Ectodermal cell (in vitro differentiated cells): Measurements from ENCODE around the gene ATP23. TPM values are rescaled to one million over a fixed set of nuclear protein-coding genes. Genes with fewer than 3 reads are reported as not detected.

Source experiments
- H3K27ac ChIP-seq: 2 replicates; pipeline ENCODE4 v1.7.0; 2013; ENCODE audit warnings: mild to moderate bottlenecking, low read depth, low read length; ENCODE audit not compliant: insufficient read depth, poor library complexity, severe bottlenecking
- H3K27me3 ChIP-seq: 2 replicates; pipeline ENCODE4 v1.7.0; 2013; ENCODE audit warnings: mild to moderate bottlenecking, low read length; ENCODE audit not compliant: insufficient read depth, control insufficient read depth, poor library complexity, severe bottlenecking
- H3K36me3 ChIP-seq: one replicate; pipeline ENCODE4 v1.7.0; 2013; ENCODE audit warnings: low read length; ENCODE audit not compliant: control insufficient read depth, insufficient read depth
- H3K4me1 ChIP-seq: one replicate; pipeline ENCODE4 v1.7.0; 2013; ENCODE audit warnings: low read length; ENCODE audit not compliant: control insufficient read depth, insufficient read depth
- H3K4me3 ChIP-seq: 2 replicates; pipeline ENCODE4 v1.7.0; 2013; ENCODE audit warnings: low read depth, low read length, control low read depth; ENCODE audit not compliant: insufficient read depth
- H3K9me3 ChIP-seq: 2 replicates; pipeline ENCODE4 v1.7.0; 2013; ENCODE audit warnings: mild to moderate bottlenecking, low read length, moderate library complexity; ENCODE audit not compliant: control insufficient read depth
- WGBS, 2 experiments: methylation state at CpG; one replicate each; pipeline ENCODE4 v1.1.7; 2013; ENCODE audit warnings: missing lambda C conversion rate in 2 of 2; 5-methylcytosine and 5-hydroxymethylcytosine counted together
- polyA plus RNA-seq, 4 experiments: library from polyadenylated mRNA; stranded (reverse); fragments of 50-300 nt; gene quantifications; one replicate each; pipeline ENCODE4 v1.2.3, GENCODE V29; 2013

The ATP23 gene, protein sequence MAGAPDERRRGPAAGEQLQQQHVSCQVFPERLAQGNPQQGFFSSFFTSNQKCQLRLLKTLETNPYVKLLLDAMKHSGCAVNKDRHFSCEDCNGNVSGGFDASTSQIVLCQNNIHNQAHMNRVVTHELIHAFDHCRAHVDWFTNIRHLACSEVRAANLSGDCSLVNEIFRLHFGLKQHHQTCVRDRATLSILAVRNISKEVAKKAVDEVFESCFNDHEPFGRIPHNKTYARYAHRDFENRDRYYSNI
- 3.2 TPM for polyA plus RNA-seq (2013, experiment 1 of 4)
- 1.7 TPM for polyA plus RNA-seq (2013, experiment 2 of 4)
- polyA plus RNA-seq (2013, experiment 3 of 4), result 3.7 TPM
- 4.5 TPM for polyA plus RNA-seq (2013, experiment 4 of 4)

DNA sequence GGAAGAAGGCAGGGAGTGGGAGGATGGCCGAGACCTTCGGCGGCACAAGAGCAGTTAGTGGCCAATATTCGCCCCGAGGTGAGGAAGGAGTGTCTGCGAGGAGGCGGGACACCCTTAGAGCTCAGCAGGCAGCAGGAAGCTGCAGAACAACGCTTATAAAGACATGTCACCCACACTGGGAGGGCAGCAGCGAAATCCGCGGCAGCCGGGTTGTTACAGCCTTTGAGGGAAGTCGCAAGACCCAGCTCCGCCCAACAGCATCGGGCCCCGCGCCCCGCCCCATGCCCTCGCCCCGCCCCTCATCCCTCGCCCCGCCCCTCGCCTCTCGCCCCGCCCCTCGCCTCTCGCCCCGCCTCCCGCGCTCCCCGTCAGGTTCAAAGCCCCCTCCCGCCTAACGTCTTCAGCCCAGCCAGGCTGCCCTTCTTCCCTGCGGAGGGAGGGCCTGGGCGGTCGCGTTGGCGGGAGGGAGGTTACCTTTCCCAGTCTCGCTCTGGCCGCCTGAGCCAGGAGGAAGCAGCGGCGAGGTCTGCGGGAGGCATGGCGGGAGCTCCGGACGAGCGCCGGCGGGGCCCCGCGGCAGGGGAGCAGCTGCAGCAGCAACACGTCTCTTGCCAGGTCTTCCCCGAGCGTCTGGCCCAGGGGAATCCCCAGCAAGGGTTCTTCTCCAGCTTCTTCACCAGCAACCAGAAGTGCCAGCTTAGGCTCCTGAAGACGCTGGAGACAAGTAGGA lies at the start of gene ATP23:
TSS of gene ATP23 (plus strand) at position 403 of the 730 bp plus-strand sequence. CDS start at position 538, 135 bp downstream.
- H3K27me3 ChIP-seq, result peaks cover 47% of the 10 kb centered on the region
- no peaks in the 10 kb centered on the region for H3K4me1 ChIP-seq
- no peak within 1 kb of the TSS for H3K27ac ChIP-seq
- 0 to 1% methylated on average over 47 to 54 of the region's 55 CpGs for WGBS, 2 experiments
- H3K9me3 ChIP-seq, result no peaks in the 10 kb centered on the region
- H3K4me3 ChIP-seq, result peak within 1 kb of the TSS; percentile 66
- no peaks in the 10 kb centered on the region for H3K36me3 ChIP-seq

DNA sequence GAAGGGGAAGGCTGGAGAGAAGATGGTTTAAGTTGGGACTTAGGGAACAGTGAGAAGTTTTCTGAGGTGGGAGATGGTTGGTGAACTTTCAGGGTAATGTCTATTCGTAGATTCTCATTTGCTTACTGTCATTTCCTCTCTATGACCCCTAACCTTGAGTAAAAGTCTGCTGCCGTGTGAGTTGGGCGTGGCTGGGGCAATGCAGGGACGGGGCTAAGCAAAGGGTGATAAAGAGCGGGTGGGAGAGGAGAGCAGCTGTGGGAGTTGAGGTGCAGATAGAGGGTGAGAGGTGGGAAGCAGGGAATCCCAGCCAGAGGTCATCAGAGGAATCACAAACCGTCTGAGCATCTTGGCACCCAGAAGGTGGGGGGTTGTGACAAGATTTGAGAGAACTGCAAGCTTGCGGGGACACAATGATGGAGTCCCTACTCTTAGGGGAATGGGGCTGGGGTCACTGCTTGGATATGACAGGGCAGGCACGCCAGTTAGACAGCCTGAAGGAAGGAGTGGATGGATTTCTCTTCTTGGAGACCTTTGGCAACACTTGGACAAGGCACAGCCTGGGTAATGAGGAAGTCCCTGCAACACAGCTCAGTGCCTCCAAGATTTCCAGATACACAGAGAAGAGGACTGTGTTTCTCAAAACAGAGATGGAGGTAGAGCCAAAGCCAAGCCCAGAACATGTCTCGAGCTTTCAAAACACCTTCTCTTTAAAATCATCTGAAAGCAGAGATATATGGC lies 49.0 kb upstream of the ATP23 start:
- H3K4me3 ChIP-seq, result no peak overlapping the region
- no peaks in the 10 kb centered on the region for H3K36me3 ChIP-seq
- WGBS, 2 experiments, result 86 to 89% methylated on average over 8 to 9 of the region's 9 CpGs
- no peaks in the 10 kb centered on the region for H3K27me3 ChIP-seq
- H3K9me3 ChIP-seq, result no peaks in the 10 kb centered on the region
- peaks cover 50% of the 10 kb centered on the region for H3K4me1 ChIP-seq
- no peak overlapping the region for H3K27ac ChIP-seq

DNA sequence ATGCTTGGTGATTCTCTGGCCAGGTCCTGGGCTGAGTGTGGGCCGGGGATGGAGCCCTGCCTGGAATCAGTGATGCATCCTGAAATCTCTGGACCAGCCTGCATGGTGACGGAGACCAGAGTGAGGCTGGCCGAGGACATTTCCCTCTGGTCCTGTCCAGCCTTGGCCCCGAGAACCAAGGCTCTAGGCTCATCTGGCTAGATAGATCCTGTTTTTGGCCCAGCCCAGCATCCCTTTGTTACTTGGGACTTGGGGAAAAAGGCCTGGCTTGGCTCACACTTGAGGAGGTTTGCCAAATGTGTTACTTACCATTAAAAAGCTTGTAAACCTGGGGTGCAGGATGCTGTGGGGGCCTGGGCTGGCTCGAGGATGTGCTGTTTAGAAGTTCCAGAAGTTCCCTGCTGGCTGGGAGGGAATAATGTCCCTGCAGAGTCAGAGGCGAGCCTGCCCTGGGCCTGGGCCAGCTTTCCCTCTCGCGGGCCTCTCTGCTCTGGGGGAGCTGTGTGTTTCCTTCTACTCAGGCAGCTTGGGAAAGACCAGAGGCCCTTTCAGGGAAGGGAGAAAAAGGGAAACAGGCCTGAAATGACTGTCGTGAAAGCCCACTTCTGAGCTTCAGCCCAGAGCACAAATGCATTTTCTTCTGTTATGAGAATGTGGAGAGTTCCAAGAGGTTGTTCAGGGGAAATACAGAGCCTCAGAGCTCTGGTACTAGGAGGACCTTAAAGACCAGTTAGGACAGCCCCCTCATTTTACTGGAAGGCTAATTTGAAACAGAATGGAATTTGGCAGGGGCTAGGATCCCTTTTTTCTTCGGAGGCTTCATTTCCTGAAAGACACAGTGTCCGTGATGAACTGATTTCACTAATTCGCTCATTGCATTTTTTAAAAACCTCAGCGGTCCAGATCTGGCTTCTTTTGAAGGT lies 47.7 kb upstream of the ATP23 start:
- Histone ChIP-seq H3K4me1 (peaks cover 47% of the 10 kb centered on the region), H3K36me3 (no peaks in the 10 kb centered on the region), H3K9me3 (no peaks in the 10 kb centered on the region), H3K4me3 (no peak overlapping the region), H3K27ac (peak overlapping the region; percentile 62), H3K27me3 (no peaks in the 10 kb centered on the region)
- WGBS, 2 experiments, result 53 to 56% methylated on average over 13 of the region's 13 CpGs

DNA sequence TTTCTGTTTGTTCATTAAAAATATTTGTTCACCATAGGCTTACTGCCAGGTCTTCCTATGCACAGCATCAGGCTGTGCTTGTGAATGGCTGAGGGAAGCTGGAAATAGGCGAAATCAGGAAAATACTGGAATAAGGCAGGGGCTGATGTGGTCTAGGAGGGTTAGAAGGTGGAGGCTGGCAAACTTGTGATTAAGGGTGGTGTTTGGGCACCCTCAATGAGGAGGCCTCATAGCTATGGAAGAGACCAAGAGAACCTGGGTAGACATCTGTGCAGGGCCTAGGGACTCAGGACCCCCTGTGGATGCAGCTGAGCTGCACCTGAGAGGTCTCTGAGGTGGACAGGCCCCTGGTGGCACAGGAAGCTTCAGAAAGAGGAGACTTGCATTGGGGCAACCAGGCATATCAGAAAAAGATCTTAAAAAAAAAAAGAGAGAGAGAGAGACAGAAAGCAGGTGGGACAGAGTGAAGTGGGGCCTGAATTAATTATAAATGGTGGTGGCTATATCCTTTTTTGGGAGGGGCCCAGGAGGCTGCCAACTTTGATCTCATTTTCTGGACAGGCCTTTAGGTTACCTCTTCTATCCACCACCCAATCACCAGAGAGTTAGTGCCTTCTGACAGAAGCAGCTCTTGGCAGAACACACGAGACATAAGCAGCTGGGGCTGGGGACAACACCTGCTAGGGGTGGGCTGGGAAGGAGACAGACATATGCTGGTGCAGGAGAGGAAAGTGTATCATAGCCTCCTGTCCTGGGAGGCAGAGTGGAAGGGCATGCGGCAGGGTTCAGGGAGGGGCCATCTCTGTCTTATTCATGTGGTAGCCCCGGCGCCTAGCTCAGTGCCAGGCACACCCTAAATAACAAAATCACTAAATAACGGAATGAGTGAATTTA lies 46.7 kb upstream of the ATP23 start:
- peaks cover 37% of the 10 kb centered on the region for H3K4me1 ChIP-seq
- no peaks in the 10 kb centered on the region for H3K9me3 ChIP-seq
- no peak overlapping the region for H3K27ac ChIP-seq
- H3K4me3 ChIP-seq, result no peak overlapping the region
- no peaks in the 10 kb centered on the region for H3K27me3 ChIP-seq
- whole genome bisulfite sequencing, 2 experiments, result 93 to 95% methylated on average over 6 of the region's 6 CpGs
- H3K36me3 ChIP-seq, result no peaks in the 10 kb centered on the region

DNA sequence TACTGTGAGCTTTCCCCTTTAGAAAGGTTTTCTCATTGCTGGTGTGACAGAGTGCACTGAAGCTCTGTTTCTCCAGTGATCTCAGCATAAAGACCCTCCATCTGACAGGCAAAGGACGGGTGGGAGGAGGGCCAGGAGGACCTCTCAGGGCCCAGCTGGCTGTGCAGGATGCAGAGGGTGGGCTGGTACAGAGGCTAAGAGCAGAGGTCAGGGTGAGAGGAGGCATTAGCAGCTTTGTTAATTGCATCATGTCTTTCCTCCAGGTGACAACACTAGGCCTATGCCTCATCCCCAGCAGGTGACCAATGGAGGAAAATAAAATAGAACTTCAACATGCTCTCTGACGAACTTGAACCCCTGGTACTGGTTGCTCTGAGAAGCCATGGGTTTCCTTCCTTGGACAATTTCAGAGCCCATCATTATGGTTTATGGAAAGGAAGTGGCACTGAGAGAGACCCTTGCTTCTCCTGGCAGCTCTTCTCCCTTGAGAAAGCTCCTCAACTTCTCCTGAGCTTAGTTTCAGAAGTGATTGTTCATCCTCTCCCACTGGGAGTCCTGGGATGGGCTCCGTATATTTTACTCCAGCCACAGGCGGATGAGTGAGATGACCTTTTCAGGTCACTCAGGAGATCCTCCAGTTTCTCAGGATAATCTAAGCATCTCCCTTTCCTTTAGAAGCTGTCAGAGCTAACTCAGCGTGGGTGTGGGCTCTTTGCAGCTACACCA lies 45.8 kb upstream of the ATP23 start:
- peaks cover 37% of the 10 kb centered on the region for H3K4me1 ChIP-seq

DNA sequence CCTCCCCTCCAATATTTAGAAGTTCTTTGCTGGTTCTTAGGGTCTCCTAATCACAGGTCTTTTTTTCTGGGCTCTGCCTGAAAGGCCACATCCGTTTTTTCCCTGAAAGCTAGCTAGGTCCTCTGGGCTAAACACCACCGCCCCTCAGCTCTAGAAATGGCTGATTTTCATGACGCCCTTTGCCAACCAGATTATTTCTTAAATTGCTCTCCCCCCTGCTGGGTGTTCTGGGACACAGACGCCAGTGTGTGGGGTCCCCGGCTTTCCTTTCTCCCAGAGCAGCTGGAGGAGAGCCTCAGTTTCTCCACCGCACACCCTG lies 45.3 kb upstream of the ATP23 start:
- Histone ChIP-seq H3K27me3 (no peaks in the 10 kb centered on the region), H3K4me3 (peak overlapping the region; percentile 46), H3K27ac (no peak overlapping the region), H3K36me3 (no peaks in the 10 kb centered on the region), H3K9me3 (no peaks in the 10 kb centered on the region), H3K4me1 (peaks cover 37% of the 10 kb centered on the region)
- WGBS, 2 experiments, result 44% methylated on average over 6 of the region's 6 CpGs

More for the DNA sequence above, 45.8 kb upstream of the ATP23 start:
- Histone ChIP-seq H3K27me3 (no peaks in the 10 kb centered on the region), H3K27ac (no peak overlapping the region), H3K36me3 (no peaks in the 10 kb centered on the region), H3K4me3 (peak overlapping the region; percentile 4), H3K9me3 (no peaks in the 10 kb centered on the region)
- 74 to 80% methylated on average over 5 of the region's 5 CpGs for WGBS, 2 experiments

DNA sequence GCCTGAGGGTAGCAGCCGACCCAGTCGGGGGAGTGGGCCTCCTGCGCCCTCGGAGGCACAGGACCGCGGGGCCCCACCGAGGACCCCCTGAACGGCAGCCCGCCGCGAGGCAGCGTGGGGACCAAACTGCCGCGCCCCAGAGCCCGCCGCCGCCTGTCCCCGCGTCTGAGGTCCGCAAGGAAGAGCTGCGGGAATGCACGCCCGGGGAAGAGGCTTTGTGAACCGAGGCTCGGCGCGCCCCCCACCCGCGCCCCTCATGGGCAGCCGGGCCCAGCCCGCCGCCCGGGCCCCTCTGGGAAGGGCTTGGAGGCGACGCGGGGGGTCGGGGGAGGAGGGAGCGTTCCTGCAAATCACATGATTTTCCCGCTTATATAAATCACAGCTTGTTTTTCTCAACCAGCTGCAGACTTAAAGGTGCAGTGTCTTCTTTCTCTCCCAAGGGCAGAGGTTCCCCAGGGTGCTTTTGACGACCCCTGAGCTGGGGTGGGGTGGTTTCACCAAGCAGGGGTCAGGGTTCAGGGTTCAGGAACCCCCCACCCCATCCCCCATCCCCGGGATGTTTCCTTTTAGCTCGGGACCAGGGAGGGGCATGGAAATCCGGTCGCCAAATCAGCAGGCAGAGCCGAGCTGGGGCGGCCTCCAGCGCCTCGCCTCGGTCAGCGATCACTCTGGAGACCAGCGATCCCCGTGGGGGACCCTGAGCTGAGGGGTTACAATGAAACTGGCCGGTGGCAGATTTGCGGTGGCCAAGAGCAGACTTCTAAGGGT lies 44.7 kb upstream of the ATP23 start:
- H3K27ac ChIP-seq, result no peak overlapping the region
- WGBS, 2 experiments, result 3% methylated on average over 53 to 54 of the region's 54 CpGs

DNA sequence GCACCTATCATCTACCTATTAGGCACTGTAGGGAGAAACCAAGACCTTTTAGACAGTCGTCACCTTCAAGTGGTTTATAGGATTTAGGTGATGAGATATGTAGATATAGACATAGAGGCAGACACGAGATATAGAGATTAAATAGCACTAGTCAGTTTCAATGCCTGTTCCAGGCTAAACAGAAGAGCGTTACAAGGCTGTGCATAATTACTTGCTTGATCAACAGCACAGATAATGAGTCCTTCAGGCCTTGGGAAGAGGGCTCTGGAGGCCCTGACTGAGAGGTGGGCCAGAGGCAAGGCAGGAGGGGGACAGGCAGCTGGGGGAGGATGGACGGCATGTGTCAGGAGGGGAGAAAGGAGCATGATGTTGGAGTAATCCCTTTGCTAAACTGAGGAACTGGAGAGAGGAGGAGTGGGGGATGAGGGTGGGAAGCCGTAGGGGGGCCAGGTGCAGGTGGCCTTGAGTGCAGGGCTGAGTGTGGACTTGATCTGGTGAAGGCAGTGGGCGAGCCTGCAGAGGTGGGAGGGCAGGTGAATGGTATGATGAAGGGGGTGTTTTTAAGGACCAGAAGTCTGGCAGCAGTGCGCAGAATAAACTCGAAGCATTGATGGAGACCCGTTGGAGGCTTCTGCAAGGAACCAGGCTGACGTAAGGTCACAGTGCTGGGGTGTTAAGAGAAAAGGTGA lies 43.9 kb upstream of the ATP23 start:
- H3K36me3 ChIP-seq, result no peaks in the 10 kb centered on the region
- H3K4me3 ChIP-seq, result no peak overlapping the region
- WGBS, 2 experiments, result 85 to 86% methylated on average over 10 of the region's 10 CpGs
- peaks cover 37% of the 10 kb centered on the region for H3K4me1 ChIP-seq
- H3K27me3 ChIP-seq, result no peaks in the 10 kb centered on the region
- no peak overlapping the region for H3K27ac ChIP-seq
- no peaks in the 10 kb centered on the region for H3K9me3 ChIP-seq

More for the DNA sequence above, 44.7 kb upstream of the ATP23 start:
- H3K4me1 ChIP-seq, result peaks cover 37% of the 10 kb centered on the region
- H3K9me3 ChIP-seq, result no peaks in the 10 kb centered on the region
- no peaks in the 10 kb centered on the region for H3K27me3 ChIP-seq
- H3K36me3 ChIP-seq, result no peaks in the 10 kb centered on the region
- peak overlapping the region; percentile 46 for H3K4me3 ChIP-seq
